ENCODE data around the gene ASB6. TPM values are rescaled to one million over a fixed set of nuclear protein-coding genes. Genes with fewer than 3 reads are reported as not detected.

The ASB6 gene
- total RNA-seq, 6 experiments from 2014 or later: 4.5 to 9.5 (median 5.4) TPM

DNA sequence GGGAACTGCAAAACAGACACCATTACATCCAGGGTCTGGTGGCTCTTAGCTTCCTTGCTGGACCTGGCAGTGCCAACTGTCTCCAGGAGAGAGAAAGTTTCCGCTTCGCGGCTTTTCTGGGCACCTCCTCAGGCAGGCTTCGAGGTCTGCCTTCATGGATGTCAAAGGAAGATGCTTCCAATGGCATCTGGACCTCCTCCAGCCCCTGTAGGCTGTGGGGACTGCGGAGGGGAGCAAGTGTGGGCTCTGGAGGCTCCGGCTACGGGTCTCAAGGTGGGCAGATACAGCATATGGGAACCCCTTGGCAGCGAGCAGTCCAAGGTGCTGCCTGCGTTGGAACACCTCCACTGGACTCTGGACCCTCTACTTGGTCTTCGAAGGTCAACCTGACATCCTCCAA, 27.0 kb downstream of the ASB6 start:
- H3K4me1 ChIP-seq: peaks cover 0 to 8% (median 3%) of the 10 kb centered on the region in 4 donors
- no peak overlapping the region for H3K4me3 ChIP-seq
- ATAC-seq (no peak), DNase-seq (no peak)
- no peaks in the 10 kb centered on the region for H3K36me3 ChIP-seq
- H3K27ac ChIP-seq: no peak overlapping the region
- H3K27me3 ChIP-seq: no peaks in the 10 kb centered on the region
- H3K9me3 ChIP-seq: no peaks in the 10 kb centered on the region
- 79% methylated on average over 4 of the region's 10 CpGs for WGBS (ENCODE audit: insufficient coverage, low coverage, low lambda C conversion rate, missing lambda C conversion rate)
- intact Hi-C loops (cut with DNase I): loop anchor here in 1 of 2 donors (10.0 kb wide), 1 partner anchor 460 kb away; no protein-coding TSS in a partner anchor
- TF ChIP-seq CTCF (IDR thresholded peaks at IDR 0.05) (no peak), POLR2A (IDR thresholded peaks at IDR 0.05) (no peak)

DNA sequence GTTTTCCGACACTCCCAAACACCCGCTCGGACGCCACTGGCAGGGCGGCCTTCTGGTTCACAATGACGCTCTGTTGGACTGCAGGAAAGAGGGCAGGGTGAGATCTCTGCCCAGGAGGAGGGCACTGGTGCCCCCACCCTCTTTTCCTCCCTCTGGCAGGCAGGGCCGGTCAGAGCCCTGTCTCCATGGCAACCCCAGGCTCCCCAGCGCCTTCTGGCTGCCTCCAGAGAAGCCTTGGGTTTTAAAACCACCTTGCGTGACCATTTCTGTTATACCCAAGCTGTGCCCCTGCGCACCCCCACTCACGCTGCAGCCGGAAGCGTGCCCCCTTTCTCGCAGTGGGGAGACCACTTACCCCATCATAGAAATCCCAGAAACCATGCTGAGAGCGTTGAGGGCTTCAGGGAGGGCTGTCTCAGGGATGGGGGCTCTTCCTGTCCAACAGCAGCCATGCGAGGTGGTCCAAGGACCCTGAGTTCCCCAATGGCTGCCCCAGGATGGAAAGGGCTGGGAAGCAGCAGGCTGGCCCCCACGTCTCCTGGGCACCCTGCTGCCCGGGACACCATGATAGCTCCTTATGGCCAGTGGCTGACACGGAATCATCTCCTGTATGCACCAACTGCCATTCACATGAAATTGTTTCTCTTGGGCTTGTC, 28.3 kb downstream of the ASB6 start:
- DNase-seq: no peak
- H3K27me3 ChIP-seq: no peaks in the 10 kb centered on the region
- intact Hi-C loops (cut with DNase I): loop anchor here in 1 of 2 donors (10.0 kb wide), 1 partner anchor 459 kb away; no protein-coding TSS in a partner anchor

DNA sequence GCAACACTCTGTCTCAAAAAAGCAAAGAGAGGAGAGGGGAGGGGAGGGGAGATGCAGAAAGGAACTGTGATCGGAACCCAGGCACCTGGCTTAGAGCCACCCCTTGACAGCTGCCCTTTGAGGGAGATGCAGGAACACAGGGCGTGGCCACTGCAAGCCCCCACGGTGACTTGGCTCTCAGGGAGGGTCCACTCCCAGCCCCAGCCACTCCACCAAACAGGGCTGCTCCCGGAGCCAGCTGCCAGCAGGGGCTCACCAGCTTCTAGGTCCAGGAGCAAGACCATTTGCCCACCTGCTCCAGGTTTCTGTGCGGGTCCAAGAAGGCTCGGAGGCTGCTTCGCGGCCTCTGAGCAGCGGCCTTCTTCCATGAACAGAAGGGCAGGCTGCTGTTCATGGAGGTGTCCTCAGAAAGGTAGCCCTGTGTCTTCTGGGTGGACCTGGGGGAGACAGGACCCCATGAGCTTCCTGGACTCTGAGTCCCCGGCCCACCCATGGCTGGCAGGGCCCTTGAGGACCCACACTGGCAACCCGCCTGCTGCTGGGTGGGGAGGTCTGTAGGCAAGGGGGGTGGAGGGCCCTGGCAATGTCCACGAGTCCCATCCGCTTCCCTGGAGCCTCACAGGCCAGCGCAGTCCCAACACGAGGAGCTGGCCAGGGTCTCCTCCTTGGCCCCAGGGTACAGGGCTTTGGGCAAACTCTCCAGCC, 29.0 kb downstream of the ASB6 start:
- TF ChIP-seq POLR2A (IDR thresholded peaks at IDR 0.05) (no peak), CTCF (IDR thresholded peaks at IDR 0.05) (no peak)
- Histone ChIP-seq H3K36me3 (no peaks in the 10 kb centered on the region), H3K27me3 (no peaks in the 10 kb centered on the region), H3K4me1 (peaks cover 0 to 11% (median 3%) of the 10 kb centered on the region in 4 donors), H3K9me3 (no peaks in the 10 kb centered on the region), H3K27ac (no peak overlapping the region), H3K4me3 (no peak overlapping the region)
- WGBS (ENCODE audit: insufficient coverage, low coverage, low lambda C conversion rate, missing lambda C conversion rate): no CpG with 5 or more reads among the region's 15 CpGs
- ATAC-seq (no peak), DNase-seq (no peak)
- intact Hi-C loops (cut with DNase I): loop anchor here in 1 of 2 donors (10.0 kb wide), 1 partner anchor 458 kb away; no protein-coding TSS in a partner anchor

More for the DNA sequence above, 28.3 kb downstream of the ASB6 start:
- Histone ChIP-seq H3K9me3 (no peaks in the 10 kb centered on the region), H3K36me3 (no peaks in the 10 kb centered on the region), H3K4me3 (no peak overlapping the region), H3K4me1 (peaks cover 0 to 10% (median 3%) of the 10 kb centered on the region in 4 donors), H3K27ac (no peak overlapping the region)
- TF ChIP-seq CTCF (IDR thresholded peaks at IDR 0.05): no peak
- no peak for TF ChIP-seq POLR2A (IDR thresholded peaks at IDR 0.05)
- WGBS (ENCODE audit: insufficient coverage, low coverage, low lambda C conversion rate, missing lambda C conversion rate): 23% methylated on average over 3 of the region's 19 CpGs
- ATAC-seq: no peak

- Histone ChIP-seq H3K27ac (no peak overlapping the region), H3K9me3 (no peaks in the 10 kb centered on the region), H3K27me3 (no peaks in the 10 kb centered on the region), H3K4me3 (no peak overlapping the region), H3K36me3 (no peaks in the 10 kb centered on the region), H3K4me1 (peaks cover 0 to 16% (median 3%) of the 10 kb centered on the region in 4 donors)
- no peak for ATAC-seq
- 60% methylated on average over 1 of the region's 7 CpGs for WGBS (ENCODE audit: insufficient coverage, low coverage, low lambda C conversion rate, missing lambda C conversion rate)
- no peak for DNase-seq
- intact Hi-C loops (cut with DNase I): loop anchor here in 1 of 2 donors (10.0 kb wide), 1 partner anchor 457 kb away; no protein-coding TSS in a partner anchor
- no peak for TF ChIP-seq CTCF (IDR thresholded peaks at IDR 0.05)
- TF ChIP-seq POLR2A (IDR thresholded peaks at IDR 0.05): no peak
These were observed 29.8 kb downstream of the ASB6 start for GRCh38 chr9:129612123-129612522.

All from right lobe of liver (tissue), 6 donors.